GM10248 (cell line): ENCODE results near the gene DRAXIN.
A peak's percentile ranks its signal among the peaks of the same experiment; 100 is the strongest.

Experiments
- CTCF ChIA-PET: fragments of 300-600 bp; sonication (Branson Sonifier 250); formaldehyde crosslinking; extraction: SDS; loops from one replicate; lab custom pipeline; 2021; ENCODE audit warnings: antibody characterized with exemption; lab: Yijun Ruan, JAX
- POLR2A ChIA-PET: fragments of 350-650 bp; sonication (Branson Sonifier 250); formaldehyde crosslinking; extraction: SDS; loops from one replicate; lab custom pipeline; 2020; ENCODE audit warnings: antibody characterized with exemption; lab: Yijun Ruan, JAX
- DNase-seq: peaks from one replicate; pipeline ENCODE4 v3.0.0; 2012; ENCODE audit errors: extremely low spot score
- CTCF ChIP-seq: IDR thresholded peaks from 2 replicates; pipeline ENCODE4 v1.5.1; 2012; ENCODE audit warnings: mild to moderate bottlenecking, low read depth; ENCODE audit errors: extremely low read depth, missing control alignments, control extremely low read depth

DRAXIN gene

GRCh38 chr1:11673089-11673769 lies 18.3 kb upstream of the DRAXIN start:
- no peak for DNase-seq
- CTCF ChIA-PET = interaction anchor here (0.7 to 3.0 kb wide), 7 partner anchors 8 to 47 kb away, joined by 3 to 19 read pairs (median 5); partner anchors contain the start of genes FBXO6 and MAD2L2
- TF ChIP-seq CTCF = no peak
- POLR2A ChIA-PET = no interaction called here

- TF ChIP-seq CTCF = no peak
- POLR2A ChIA-PET = interaction anchor here (1.6 kb wide), 1 partner anchor 10 kb away, joined by 6 read pairs; the partner anchor contains the start of gene FBXO6
- CTCF ChIA-PET = interaction anchor here (3.0 kb wide), 1 partner anchor 10 kb away, joined by 19 read pairs; the partner anchor contains the start of gene FBXO6
These were observed 17.0 kb upstream of the DRAXIN start for GRCh38 chr1:11674488-11674887.

GRCh38 chr1:11675325-11675724 lies 16.2 kb upstream of the DRAXIN start:
- DNase-seq = no peak
- ChIA-PET POLR2A (interaction anchor here (1.6 kb wide), 1 partner anchor 11 kb away, joined by 6 read pairs; the partner anchor contains the start of gene FBXO6), CTCF (interaction anchor here (1.4 to 2.3 kb wide), 3 partner anchors 11 to 637 kb away, joined by 3 to 21 read pairs (median 5); partner anchors contain the start of gene FBXO6)
- no peak for TF ChIP-seq CTCF

More at GRCh38 chr1:11674488-11674887, 17.0 kb upstream of the DRAXIN start:
- no peak for DNase-seq

- DNase-seq = no peak
- TF ChIP-seq CTCF = peak; percentile 7
- POLR2A ChIA-PET = interaction anchor here (0.6 kb wide), 1 partner anchor 1786 kb away, joined by 4 read pairs; no protein-coding TSS in a partner anchor
- CTCF ChIA-PET = interaction anchor here (1.1 to 2.3 kb wide), 5 partner anchors 12 to 639 kb away, joined by 3 to 21 read pairs (median 3); partner anchors contain the start of gene FBXO6
These were observed 15.0 kb upstream of the DRAXIN start for GRCh38 chr1:11676386-11677103.

GRCh38 chr1:11678442-11678841 lies 13.1 kb upstream of the DRAXIN start:
- TF ChIP-seq CTCF = no peak
- no peak for DNase-seq
- POLR2A ChIA-PET = no interaction called here
- CTCF ChIA-PET = interaction anchor here (1.1 kb wide), 1 partner anchor 28 kb away, joined by 3 read pairs; no protein-coding TSS in a partner anchor
